GM19193 (cell line): ENCODE results near the gene HIPK2.

Experiments
- POLR2A ChIP-seq: IDR thresholded peaks from 4 replicates; pipeline ENCODE4 v1.6.1; 2011; ENCODE audit not compliant: insufficient read depth, insufficient read length; ENCODE audit errors: extremely low read depth

Gene HIPK2

GRCh38 chr7:139589474-139589873 lies 188.3 kb downstream of the HIPK2 start:
- no peak for TF ChIP-seq POLR2A

- TF ChIP-seq POLR2A: no peak
Measured at GRCh38 chr7:139588632-139589031, 189.2 kb downstream of the HIPK2 start.

- TF ChIP-seq POLR2A: no peak
Measured at GRCh38 chr7:139587535-139587934, 190.3 kb downstream of the HIPK2 start.

- TF ChIP-seq POLR2A: no peak
Measured at GRCh38 chr7:139586286-139586685, 191.5 kb downstream of the HIPK2 start.

- TF ChIP-seq POLR2A: no peak
Measured at GRCh38 chr7:139585042-139585441, 192.8 kb downstream of the HIPK2 start.

GRCh38 chr7:139583826-139584553 lies 193.8 kb downstream of the HIPK2 start:
- no peak for TF ChIP-seq POLR2A

GRCh38 chr7:139582671-139583155 lies 195.1 kb downstream of the HIPK2 start:
- TF ChIP-seq POLR2A: no peak

- no peak for TF ChIP-seq POLR2A
Measured at GRCh38 chr7:139582130-139582650, 195.6 kb downstream of the HIPK2 start.

GRCh38 chr7:139580435-139580834 lies 197.4 kb downstream of the HIPK2 start:
- no peak for TF ChIP-seq POLR2A

GRCh38 chr7:139576179-139576973 lies 201.4 kb downstream of the HIPK2 start:
- no peak for TF ChIP-seq POLR2A

GRCh38 chr7:139575338-139575680 lies 202.5 kb downstream of the HIPK2 start:
- TF ChIP-seq POLR2A: no peak

- TF ChIP-seq POLR2A: no peak
Measured at GRCh38 chr7:139574618-139575337, 203.0 kb downstream of the HIPK2 start.

- no peak for TF ChIP-seq POLR2A
Measured at GRCh38 chr7:139573871-139574270, 203.9 kb downstream of the HIPK2 start.

GRCh38 chr7:139572704-139573385 lies 205.0 kb downstream of the HIPK2 start:
- no peak for TF ChIP-seq POLR2A

- TF ChIP-seq POLR2A: no peak
Measured at GRCh38 chr7:139572071-139572470, 205.7 kb downstream of the HIPK2 start.

GRCh38 chr7:139571651-139572050 lies 206.1 kb downstream of the HIPK2 start:
- TF ChIP-seq POLR2A: no peak

GRCh38 chr7:139571190-139571589 lies 206.6 kb downstream of the HIPK2 start:
- TF ChIP-seq POLR2A: no peak
